Left lobe of liver (tissue), 2 donors: Measurements from ENCODE around the gene PRKAG2. TPM values are rescaled to one million over a fixed set of nuclear protein-coding genes. Genes with fewer than 3 reads are reported as not detected.
"Not testable (repeated sequence)": the region's sequence is repeated elsewhere in the genome, so short reads cannot be mapped to it uniquely, and the experiment has no call there.

ENCODE experiments used
- ATAC-seq: fragments of 200-7000 bp; cut with Tn5 transposase; one replicate; pipeline ENCODE4 v1.9.1; 2020; ENCODE audit warnings: mild to moderate bottlenecking, moderate library complexity
- DNase-seq: peaks from one replicate; pipeline ENCODE4 v3.0.0-alpha.2; 2020; ENCODE audit warnings: low spot score
- total RNA-seq: library from RNA; stranded (reverse); gene quantifications from one replicate; pipeline ENCODE4 v1.2.1, GENCODE V29; 2021
- donor health status: DM: no; HTN: no; CAD: no; lungs with moderate emphysema.
- donor health status: DM: no; HTN: yes; CAD: no.

The PRKAG2 gene
- total RNA-seq, 1 donor from 2014 or later, result 43.4 TPM

- DNase-seq, result no peak
- peak; percentile 18 for ATAC-seq
These were observed 120.7 kb downstream of the PRKAG2 start for GRCh38 chr7:151756076-151756731.

DNA sequence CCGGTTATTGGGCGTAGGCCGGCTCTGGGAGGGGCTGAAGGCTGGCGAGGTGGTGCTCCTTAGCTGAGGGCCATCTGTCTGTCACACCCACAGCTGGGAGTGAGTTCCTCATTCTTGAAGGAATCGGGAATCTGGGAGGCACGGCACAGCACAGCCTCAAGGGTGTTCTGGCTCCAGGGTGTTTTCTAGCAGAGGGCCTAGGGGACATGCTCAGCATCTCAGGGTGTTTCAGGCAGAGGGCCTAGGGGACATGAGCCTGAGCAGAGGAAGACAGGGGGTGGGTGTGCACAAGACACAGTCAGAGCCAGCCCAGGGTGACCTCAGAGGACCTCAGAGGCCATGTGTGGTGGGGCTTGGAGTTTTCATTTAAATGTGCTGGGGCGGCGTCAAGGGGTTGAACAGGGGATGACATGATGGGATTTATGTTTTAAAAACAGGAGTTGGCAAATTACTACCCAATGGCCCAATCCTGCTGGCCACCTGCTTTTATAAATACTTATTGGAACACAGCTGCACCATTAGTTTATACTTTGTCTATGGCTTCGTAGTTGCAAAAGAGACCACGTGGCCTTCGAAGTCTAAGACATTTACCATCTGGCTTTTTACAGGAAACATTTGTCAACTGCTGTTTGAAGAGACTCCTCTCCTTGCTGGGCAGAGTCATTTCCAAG is 121.6 kb downstream of the PRKAG2 start:
- ATAC-seq (no peak), DNase-seq (no peak)

DNA sequence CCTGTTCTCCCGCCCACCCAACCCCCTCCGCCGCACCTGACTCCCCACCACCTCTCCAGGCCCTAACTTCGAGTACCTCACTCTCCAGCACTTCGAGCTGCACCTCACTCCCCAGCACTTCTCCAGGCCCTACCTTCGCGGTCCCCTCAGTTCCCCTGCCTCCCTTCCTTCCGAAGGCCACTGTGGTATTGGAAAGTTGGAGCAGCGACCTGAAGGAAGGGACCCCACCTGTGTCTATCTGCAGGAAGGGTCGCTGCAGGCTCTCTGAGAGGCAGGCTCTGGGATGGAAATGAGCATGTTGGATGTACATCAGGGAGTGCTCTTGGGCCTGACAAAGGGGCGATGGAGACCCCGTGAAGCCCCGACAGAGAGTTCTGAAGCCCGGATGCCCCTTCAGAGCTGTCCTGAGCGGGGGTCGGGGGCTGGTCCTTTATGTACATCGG is 122.2 kb downstream of the PRKAG2 start:
- DNase-seq, result no peak
- ATAC-seq, result no peak

GRCh38 chr7:151754142-151754590 is 122.7 kb downstream of the PRKAG2 start:
- peak; percentile 82 for DNase-seq
- ATAC-seq, result peak; percentile 91

GRCh38 chr7:151752816-151753595 is 123.9 kb downstream of the PRKAG2 start:
- no peak for DNase-seq
- no peak for ATAC-seq

- DNase-seq (no peak), ATAC-seq (no peak)
These were observed 124.9 kb downstream of the PRKAG2 start for GRCh38 chr7:151752037-151752436.

DNA sequence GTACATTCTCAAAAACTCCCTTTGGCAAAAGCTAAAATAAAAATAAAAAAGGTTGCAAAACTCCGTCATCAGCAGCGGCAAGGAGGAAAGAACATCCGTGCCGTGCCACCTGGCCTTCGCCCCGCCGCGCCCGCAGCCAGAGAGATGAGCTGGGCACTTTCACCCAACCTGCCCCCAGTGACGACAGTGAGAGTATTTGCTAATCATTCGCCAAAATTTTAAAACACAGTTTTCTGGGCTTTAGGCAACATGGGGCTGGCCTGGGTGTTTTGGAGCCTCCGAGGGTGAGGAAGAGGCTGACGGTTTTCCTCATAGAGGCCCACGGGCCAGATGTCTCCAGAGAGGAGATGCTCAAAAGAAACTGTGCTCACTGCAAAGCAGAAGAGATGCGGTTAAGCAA is 128.2 kb downstream of the PRKAG2 start:
- DNase-seq (peak; percentile 95), ATAC-seq (peak; percentile 54)

DNA sequence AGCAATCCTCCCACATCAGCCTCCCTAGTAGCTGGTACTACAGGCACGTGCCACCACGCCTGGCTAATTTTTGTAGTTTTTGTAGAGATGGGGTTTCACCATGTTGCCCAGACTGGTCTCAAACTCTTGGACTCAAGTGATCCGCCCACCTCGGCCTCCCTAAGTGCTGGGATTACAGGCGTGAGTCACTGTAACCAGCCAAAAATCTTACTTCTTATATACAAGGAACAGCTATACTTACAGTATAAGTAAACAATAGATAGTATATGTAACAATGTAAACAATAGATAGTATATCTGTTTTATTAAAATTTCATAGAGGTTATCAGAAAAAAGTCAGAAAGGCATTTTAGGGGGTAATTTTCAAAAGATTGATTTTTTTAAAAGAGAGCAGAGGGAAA is 128.9 kb downstream of the PRKAG2 start:
- not testable (repeated sequence) for ATAC-seq, DNase-seq

DNA sequence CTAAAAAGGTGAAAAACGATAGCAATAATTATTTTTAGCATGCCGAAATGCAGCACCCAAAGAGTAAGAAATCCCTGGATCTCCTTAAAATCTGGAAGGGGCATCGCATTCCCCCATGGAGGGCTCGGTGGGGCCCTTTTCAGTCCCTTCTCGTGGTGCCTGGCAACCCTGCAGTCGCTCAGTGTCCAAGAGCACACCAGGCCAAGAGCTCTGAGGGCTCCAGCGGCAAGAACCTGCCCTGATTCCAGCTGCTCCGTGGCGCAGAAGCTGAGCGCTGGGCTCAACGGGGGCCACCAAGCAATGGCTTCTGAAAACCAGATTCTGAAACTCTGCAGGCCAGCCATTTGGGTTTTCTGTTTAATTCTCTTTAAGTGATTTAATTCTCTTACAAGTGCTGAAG is 131.2 kb downstream of the PRKAG2 start:
- ATAC-seq (peak; percentile 36), DNase-seq (no peak)

- DNase-seq, result peak; percentile 98
- peak; percentile 67 for ATAC-seq
These were observed 132.0 kb downstream of the PRKAG2 start for GRCh38 chr7:151744656-151745638.

- DNase-seq (no peak), ATAC-seq (no peak)
These were observed 132.8 kb downstream of the PRKAG2 start for GRCh38 chr7:151744051-151744580.

DNA sequence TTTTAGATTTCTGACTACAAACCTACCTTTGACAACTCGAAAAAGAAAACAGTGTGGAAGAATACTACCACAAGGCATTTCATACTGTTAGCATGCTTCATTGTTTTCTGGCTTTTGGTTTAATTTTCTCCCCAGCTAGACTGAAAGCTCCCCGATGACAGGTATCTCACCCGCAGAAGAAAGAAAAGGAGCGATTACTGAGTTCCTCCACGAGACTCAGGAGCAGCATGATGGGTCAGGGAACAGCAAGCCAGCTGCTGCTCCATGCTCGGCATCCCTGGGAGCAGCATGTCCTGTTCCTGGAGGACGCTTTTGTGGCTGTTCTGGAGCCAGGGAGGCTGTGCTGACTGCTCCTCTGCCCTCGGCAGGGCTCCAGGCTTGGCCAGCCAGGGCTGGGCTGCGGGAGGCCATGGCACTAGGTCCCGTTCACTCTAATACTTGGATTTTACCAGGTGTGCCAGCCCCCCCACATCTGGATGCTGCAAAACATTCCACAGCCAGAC is 133.4 kb downstream of the PRKAG2 start:
- DNase-seq (peak; percentile 93), ATAC-seq (peak; percentile 70)

GRCh38 chr7:151742713-151743480 is 134.0 kb downstream of the PRKAG2 start:
- DNase-seq (peak; percentile 90), ATAC-seq (peak; percentile 43)

DNA sequence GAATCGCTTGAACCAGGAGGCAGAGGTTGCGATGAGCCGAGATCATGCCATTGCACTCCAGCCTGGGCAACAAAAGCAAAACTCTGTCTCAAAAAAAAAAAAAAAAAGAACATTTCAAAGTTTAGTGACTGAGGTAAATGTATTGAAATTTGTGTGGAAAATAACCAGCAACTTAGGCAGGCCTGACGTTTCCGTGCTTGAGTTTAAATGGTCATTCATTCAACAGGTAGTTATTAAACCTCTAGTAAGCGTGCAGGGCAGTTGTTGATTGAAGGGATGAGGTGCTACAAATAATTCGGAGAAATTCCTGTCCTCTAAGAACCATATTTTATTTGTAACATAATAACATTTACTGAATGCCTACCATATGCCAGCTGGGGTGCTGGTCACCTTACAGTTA is 135.3 kb downstream of the PRKAG2 start:
- ATAC-seq (no peak), DNase-seq (no peak)

DNA sequence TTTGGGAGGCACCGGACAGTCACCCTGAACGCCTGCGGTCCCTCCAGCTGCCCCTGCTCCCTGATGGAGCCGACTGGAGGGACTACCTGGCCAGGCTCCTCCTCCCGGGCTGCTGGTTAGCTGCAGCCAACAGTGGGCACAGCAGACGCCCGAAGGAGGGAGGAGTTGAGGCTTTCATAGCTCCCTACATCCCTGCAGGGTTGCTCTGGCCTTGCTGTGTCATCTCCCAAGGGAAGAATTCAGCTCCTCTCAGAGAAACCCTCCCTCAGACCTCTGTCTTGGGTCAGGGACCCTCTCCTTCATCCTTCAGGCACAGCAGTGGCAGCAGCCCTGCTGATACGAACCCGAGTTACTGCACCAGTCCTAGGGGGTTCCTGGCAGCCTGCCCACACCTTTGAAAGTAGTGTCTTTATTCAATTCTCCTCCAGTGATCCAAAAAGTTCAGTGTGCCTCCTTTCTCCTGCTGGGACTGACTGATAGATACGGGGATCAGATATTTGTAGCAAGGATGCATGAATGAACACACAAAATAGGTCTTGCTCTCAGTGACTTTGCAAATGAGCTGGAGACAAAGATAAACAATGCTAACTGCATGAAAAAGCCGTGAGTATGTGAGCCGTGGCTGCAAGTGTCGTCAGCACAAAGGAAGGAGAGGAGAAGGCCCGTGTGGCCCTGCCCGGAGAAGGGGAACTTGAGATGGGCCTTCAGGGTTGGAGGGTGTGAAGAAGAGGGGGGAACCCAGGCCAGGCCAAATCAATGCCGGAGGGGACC is 136.6 kb downstream of the PRKAG2 start:
- no peak for DNase-seq
- no peak for ATAC-seq

DNA sequence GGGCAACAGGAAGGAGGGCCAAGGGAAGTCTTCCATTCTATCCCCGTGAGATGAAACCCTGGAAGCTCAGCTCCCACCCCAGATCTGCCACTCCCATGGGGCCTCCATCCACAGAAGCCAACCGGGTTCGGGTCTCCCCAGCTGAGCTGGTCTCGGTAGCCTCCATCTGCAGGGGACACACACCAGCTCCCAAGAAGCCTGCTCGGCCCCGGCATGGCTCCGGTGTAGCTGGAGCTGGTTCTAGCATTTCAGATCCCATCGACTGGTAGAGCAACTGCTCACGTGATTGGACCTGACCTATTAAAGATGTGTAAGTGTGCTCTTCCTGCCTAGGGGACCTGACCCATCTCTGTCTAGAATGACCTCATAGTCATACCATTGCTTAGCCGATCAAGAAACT is 138.0 kb downstream of the PRKAG2 start:
- DNase-seq (no peak), ATAC-seq (no peak)

DNA sequence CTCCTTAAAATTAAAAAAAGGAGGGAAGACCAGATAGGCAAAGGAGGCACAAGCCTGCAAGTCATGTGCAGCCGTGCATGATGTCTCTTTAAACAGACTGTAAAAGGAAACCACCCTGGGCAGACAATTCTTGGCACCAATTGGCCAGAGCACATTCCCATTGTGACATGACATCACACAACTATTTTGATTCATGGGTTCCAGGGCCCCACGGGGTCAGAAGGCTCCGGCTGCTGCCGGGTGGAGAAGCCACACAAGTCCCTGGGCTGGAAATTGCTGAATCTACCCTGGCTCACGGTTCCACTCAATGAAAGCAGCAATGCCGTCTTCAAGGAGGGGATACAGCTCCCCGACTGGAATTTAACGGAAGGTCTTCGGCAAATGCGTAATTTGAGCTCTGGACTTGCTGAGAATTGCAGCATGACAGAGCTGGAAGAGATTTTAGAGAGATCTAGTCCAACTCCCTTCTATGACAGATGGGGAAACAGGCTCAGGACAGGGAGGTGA is 140.5 kb downstream of the PRKAG2 start:
- ATAC-seq, result peak; percentile 63
- no peak for DNase-seq

DNA sequence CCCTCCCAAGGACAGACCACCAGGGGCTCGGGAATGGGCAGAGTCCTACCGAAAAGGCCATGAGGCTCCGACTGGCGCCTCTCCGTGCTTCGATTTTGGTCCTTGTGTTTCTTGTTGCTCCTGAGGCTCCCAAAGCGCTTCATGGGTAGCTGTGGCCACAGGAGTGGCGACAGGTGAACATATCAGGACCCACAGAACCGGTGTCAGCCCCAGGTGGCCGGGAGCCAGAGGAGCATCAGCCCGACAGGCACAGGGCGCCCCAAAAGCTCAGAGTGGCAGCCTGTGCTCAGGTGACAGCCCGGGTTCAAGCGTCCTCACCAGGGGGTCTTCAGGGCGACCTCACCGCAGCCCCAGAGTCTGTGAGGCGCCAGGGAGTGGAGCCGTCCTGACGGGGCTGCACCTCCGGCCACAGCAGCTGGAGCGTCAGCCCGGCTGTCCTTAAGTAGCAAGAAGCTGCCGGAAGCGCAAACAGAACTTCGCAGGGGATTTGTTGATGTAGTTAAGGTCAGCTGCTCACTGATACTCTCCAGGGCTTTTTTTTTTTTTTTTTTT is 141.0 kb downstream of the PRKAG2 start:
- no peak for DNase-seq
- peak; percentile 15 for ATAC-seq
